OCI-LY7 (cell line): Measurements from ENCODE around the gene HES4.

Experiments
- CTCF ChIP-seq: fragments of 200-600 bp; sonication (generic); conservative IDR thresholded peaks from 2 replicates; pipeline ENCODE4 v1.5.1; 2014; ENCODE audit warnings: mild to moderate bottlenecking, antibody characterized with exemption, low read length, moderate library complexity, mixed read lengths
- EZH2phosphoT487 ChIP-seq: fragments of 200-600 bp; sonication (generic); IDR thresholded peaks from 2 replicates; pipeline ENCODE4 v1.6.1; 2018; ENCODE audit warnings: low read depth, borderline replicate concordance, mild to moderate bottlenecking, mixed run types, antibody characterized with exemption, low read length, moderate library complexity, mixed read lengths

- TF ChIP-seq CTCF (no peak), EZH2phosphoT487 (no peak)
Measured at GRCh38 chr1:1031659-1032235, 31.9 kb upstream of the HES4 start.
